ENCODE data around the gene TMEM106A. TPM values are rescaled to one million over a fixed set of nuclear protein-coding genes. Genes with fewer than 3 reads are reported as not detected.

TMEM106A gene
- total and polyA plus RNA-seq, 2 of the 13 experiments (the other 11 are each of a cell fraction or from before 2014, with no cell fraction given) = 16.9 to 35.9 TPM

- TF ChIP-seq, protein P1, sequence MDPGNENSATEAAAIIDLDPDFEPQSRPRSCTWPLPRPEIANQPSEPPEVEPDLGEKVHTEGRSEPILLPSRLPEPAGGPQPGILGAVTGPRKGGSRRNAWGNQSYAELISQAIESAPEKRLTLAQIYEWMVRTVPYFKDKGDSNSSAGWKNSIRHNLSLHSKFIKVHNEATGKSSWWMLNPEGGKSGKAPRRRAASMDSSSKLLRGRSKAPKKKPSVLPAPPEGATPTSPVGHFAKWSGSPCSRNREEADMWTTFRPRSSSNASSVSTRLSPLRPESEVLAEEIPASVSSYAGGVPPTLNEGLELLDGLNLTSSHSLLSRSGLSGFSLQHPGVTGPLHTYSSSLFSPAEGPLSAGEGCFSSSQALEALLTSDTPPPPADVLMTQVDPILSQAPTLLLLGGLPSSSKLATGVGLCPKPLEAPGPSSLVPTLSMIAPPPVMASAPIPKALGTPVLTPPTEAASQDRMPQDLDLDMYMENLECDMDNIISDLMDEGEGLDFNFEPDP (CRISPR knock-in tag; conservative IDR thresholded peaks at IDR 0.05) = 0 out of 2 replicates have a peak, but pooled peaks have one; percentile 42
- no peak for TF ChIP-seq JUNB (CRISPR knock-in tag; IDR thresholded peaks at IDR 0.05; ENCODE audit: borderline replicate concordance)
- TF ChIP-seq CEBPG (CRISPR knock-in tag; IDR thresholded peaks at IDR 0.05) = no peak; the same call in 1 of the 2 replicates
- TF ChIP-seq, protein P2, sequence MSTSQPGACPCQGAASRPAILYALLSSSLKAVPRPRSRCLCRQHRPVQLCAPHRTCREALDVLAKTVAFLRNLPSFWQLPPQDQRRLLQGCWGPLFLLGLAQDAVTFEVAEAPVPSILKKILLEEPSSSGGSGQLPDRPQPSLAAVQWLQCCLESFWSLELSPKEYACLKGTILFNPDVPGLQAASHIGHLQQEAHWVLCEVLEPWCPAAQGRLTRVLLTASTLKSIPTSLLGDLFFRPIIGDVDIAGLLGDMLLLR (CRISPR knock-in tag; IDR thresholded peaks at IDR 0.05) = no peak
- TF ChIP-seq ZNF160 (CRISPR knock-in tag; IDR thresholded peaks at IDR 0.05) = no peak
- no peak for TF ChIP-seq ZSCAN30 (CRISPR knock-in tag; IDR thresholded peaks at IDR 0.05)
- no peak for TF ChIP-seq ZNF24 (IDR thresholded peaks at IDR 0.05)
- TF ChIP-seq ZNF652 (CRISPR knock-in tag; IDR thresholded peaks at IDR 0.05; ENCODE audit: borderline replicate concordance, low read depth) = no peak
- peak; percentile 59; the same call in 1 of the 2 replicates for TF ChIP-seq TARDBP (CRISPR knock-in tag; IDR thresholded peaks at IDR 0.05)
- peak; percentile 81 for TF ChIP-seq PATZ1 (CRISPR knock-in tag; IDR thresholded peaks at IDR 0.05)
- TF ChIP-seq HOXA7 (CRISPR knock-in tag; IDR thresholded peaks at IDR 0.05) = no peak
- TF ChIP-seq SRY (CRISPR knock-in tag; IDR thresholded peaks at IDR 0.05) = 0 out of 2 replicates have a peak, but pooled peaks have one; percentile 5
- TF ChIP-seq ZMAT3 (CRISPR knock-in tag; conservative IDR thresholded peaks at IDR 0.05) = peak; percentile 68; the same call in 1 of the 2 replicates
- TF ChIP-seq ZNF331 (CRISPR knock-in tag; IDR thresholded peaks at IDR 0.05) = no peak
- TF ChIP-seq, protein P3, sequence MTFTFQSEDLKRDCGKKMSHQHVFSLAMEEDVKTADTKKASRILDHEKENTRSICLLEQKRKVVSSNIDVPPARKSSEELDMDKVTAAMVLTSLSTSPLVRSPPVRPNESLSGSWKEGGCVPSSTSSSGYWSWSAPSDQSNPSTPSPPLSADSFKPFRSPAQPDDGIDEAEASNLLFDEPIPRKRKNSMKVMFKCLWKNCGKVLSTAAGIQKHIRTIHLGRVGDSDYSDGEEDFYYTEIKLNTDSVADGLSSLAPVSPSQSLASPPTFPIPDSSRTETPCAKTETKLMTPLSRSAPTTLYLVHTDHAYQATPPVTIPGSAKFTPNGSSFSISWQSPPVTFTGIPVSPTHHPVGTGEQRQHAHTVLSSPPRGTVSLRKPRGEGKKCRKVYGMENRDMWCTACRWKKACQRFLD (CRISPR knock-in tag; IDR thresholded peaks at IDR 0.05; ENCODE audit: borderline replicate concordance) = no peak; the same call in 1 of the 2 replicates
- TF ChIP-seq ATF7 (IDR thresholded peaks at IDR 0.05) = no peak
- TF ChIP-seq ATF7 (CRISPR knock-in tag; IDR thresholded peaks at IDR 0.05) = no peak
- peak; percentile 63; the same call in 1 of the 2 replicates for TF ChIP-seq YEATS4 (CRISPR knock-in tag; IDR thresholded peaks at IDR 0.05; ENCODE audit: borderline replicate concordance)
- TF ChIP-seq, protein P4, sequence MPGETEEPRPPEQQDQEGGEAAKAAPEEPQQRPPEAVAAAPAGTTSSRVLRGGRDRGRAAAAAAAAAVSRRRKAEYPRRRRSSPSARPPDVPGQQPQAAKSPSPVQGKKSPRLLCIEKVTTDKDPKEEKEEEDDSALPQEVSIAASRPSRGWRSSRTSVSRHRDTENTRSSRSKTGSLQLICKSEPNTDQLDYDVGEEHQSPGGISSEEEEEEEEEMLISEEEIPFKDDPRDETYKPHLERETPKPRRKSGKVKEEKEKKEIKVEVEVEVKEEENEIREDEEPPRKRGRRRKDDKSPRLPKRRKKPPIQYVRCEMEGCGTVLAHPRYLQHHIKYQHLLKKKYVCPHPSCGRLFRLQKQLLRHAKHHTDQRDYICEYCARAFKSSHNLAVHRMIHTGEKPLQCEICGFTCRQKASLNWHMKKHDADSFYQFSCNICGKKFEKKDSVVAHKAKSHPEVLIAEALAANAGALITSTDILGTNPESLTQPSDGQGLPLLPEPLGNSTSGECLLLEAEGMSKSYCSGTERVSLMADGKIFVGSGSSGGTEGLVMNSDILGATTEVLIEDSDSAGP (CRISPR knock-in tag; IDR thresholded peaks at IDR 0.05; ENCODE audit: borderline replicate concordance) = peak; percentile 29
- peak; percentile 88 for TF ChIP-seq RXRA (CRISPR knock-in tag; IDR thresholded peaks at IDR 0.05)
- no peak for TF ChIP-seq SNAPC5 (CRISPR knock-in tag; IDR thresholded peaks at IDR 0.05; ENCODE audit: borderline replicate concordance)
- TF ChIP-seq ZFP36 (IDR thresholded peaks at IDR 0.05; ENCODE audit: borderline replicate concordance, low read depth, low read length, partially characterized antibody) = peak; percentile 5
- no peak for TF ChIP-seq ZNF317 (CRISPR knock-in tag; IDR thresholded peaks at IDR 0.05)
Measured at GRCh38 chr17:43169561-43170139, 42.0 kb upstream of the TMEM106A start (continued).

Data from HepG2 (cell line).